H1 (cell line): ENCODE measurements around the gene ARHGEF4. TPM values are rescaled to one million over a fixed set of nuclear protein-coding genes. Genes with fewer than 3 reads are reported as not detected.

ENCODE experiments used
- KDM4A ChIP-seq: IDR thresholded peaks from one replicate; pipeline ENCODE4 v1.7.1; 2012; ENCODE audit warnings: low read depth, mild to moderate bottlenecking, moderate library complexity, low read length, inconsistent platforms; ENCODE audit not compliant: severe bottlenecking
- TAF7 ChIP-seq: optimal IDR thresholded peaks from 2 replicates; pipeline ENCODE3; 2011; ENCODE audit warnings: low read depth, mild to moderate bottlenecking, inconsistent platforms, low read length, moderate library complexity, borderline replicate concordance
- polyA plus RNA-seq, 7 experiments: library from polyadenylated mRNA; depleted of rRNA in 3 of 7; stranded (reverse) in 5 of 7; unstranded in 2 of 7; fragments of >200 nt in 5 of 7; fragments of 200-250 nt in 2 of 7; gene quantifications; 1 replicate in 5 of 7; 2 replicates in 1 of 7; 4 replicates in 1 of 7; pipeline versions ENCODE4 v1.2.1 to v1.2.3, GENCODE V29; 2011 to 2013; ENCODE audit warnings: missing spikeins in 2 of 7, mixed read lengths in 2 of 7
- total RNA-seq: library from RNA; stranded (reverse); fragmentation: NEBNext Ultra II Directional; extraction: Animal tissue kit (Norgen Biotek cat#: 25700); gene quantifications from 2 replicates; pipeline ENCODE4 v1.2.1, GENCODE V29; 2021

The ARHGEF4 gene
- total and polyA plus RNA-seq, 2 of the 8 experiments (the other 6 are each of a cell fraction or from before 2014, with no cell fraction given): 10.6 to 14.6 TPM

DNA sequence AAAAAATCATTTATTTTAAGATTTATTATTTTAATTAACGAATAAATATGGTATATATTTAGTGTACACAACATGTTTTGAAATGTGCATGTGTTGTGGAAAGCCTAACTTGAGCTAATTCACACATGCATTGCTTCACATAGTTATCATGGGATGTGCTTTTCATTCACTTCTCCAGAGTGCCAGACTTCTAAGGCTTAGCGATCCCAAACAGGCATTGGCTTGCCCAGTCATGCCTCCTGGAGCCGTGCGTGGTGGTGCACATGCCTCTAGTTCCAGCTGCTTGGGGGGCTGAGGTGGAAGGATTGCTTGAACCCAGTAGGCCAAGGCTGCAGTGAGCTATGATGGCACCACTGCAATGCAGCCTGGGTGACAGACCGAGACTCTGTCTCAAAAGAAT is 40.5 kb downstream of the ARHGEF4 start (continued):
- TF ChIP-seq TAF7: no peak
- no peak for TF ChIP-seq KDM4A
- TF ChIP-seq, all 59 proteins: peak for 0
